ENCODE results near the gene ITM2B.
"Not testable (repeated sequence)": the region's sequence is repeated elsewhere in the genome, so short reads cannot be mapped to it uniquely, and the experiment has no call there.

ITM2B gene

DNA sequence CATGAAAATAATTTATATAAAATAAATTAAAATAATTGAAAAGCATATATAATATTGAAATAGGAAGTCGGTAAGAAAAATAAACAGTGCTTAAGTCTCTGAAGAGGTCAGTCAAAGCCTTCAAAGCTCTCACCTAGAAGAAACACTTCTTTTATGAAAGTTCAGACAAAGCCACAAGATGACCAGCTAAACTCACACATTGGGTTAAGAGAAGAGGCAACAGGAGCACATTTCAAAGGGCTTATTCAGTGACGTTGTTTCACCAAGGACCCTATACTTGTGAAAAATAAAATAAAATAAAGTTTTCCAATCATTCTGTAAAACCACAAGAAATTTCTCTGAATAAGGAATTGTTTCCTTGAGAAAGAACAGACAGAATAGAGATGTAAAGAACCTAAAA lies 2.5 kb upstream of the ITM2B start:
- DNase-seq, result no peak

DNA sequence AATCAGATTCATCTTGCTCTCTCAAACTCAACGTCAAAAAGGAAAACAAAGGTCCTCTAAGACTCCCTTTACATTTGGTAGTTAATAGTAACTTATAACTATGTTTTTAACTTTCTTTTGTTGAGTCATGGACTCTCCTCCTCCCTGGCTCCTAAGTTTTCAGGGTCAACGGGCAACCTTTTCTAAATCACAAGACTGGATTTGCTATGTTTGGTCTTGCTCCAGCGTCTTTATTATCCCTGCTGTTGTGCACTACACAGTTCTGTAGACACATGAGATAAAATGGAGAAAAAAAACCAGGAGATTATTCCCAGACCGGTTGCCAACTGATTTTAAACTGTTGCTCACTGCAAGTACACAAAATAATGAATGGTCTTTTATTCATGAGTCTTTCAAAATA lies 1.9 kb upstream of the ITM2B start:
- no peak for DNase-seq

DNA sequence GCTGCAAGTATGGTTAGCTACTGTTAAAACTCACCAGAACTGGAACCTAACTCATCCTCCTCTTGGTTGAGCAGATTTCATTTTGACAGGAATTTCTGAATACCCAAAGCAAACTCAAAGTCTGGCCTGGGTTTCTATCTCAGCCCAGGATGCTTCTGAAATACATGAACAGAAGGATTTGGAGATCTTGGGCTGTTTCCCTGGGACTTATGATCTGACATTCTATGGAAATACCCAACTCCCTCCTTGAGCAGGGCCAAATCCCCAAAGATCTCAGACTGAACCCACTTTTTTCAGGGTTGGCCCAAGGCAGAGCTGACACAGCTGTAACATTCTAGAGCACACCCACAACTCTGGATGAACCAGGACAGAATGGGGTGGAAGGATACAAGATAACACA lies 1.1 kb upstream of the ITM2B start:
- DNase-seq, result no peak

DNA sequence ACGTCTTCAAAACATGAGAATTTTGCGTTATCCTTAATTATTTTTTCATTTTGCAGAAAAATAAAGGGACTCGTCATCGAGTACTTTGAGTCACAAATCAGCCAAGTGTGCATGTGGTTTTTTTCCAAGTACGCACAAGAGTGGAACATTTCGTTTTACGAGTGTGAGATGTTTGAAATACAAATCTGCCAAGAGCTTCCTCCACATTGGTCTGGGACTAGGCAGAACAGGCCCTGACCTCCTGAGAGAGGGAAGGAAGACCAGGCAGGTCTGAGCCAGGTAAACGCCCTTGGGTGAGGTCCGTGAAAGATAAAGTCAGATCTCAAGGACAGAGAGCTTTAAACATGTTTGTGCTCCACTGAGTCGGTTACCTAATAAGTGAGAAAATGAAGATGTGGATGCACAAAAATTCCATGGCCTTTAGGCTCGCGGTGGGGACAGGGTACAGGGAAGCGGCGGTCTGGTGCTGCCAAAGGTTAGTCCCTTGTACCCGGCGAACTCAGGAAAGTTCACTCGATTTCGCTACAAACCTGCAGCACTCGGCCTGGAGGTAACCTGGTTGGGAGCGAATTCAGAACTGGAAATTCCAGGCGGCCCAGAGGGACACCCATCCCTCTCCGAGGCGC lies 473 bp upstream of the ITM2B start:
- no peak for DNase-seq

DNA sequence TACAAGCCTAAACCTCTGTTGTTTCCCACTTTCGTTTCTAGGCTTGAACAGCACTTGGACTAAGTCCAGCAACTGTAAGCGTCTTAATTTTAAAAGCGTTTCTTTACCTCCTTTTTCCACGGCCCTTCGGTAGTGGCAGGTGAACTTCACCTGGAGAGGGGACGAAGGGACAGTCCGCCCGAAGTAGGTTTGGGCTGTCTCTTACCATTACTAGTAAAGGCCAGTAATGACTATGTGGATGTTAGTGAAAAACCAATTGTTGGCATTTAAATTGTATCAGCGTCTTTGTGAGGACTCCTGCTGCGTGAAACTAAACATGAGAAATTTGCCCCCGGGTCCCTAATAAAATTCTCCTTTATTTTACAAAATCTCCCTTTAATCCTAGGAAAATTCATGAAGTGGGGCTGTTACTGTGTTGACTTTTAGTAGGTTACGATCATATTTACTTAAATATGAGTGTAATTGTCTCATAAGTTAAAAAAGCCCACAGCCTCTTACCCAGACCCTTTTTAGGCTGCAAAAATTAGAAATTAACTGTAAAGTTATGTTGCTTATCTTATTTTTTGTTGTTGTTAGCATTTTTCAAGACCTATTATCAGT lies 983 bp downstream of the ITM2B start:
- DNase-seq, result no peak

DNA sequence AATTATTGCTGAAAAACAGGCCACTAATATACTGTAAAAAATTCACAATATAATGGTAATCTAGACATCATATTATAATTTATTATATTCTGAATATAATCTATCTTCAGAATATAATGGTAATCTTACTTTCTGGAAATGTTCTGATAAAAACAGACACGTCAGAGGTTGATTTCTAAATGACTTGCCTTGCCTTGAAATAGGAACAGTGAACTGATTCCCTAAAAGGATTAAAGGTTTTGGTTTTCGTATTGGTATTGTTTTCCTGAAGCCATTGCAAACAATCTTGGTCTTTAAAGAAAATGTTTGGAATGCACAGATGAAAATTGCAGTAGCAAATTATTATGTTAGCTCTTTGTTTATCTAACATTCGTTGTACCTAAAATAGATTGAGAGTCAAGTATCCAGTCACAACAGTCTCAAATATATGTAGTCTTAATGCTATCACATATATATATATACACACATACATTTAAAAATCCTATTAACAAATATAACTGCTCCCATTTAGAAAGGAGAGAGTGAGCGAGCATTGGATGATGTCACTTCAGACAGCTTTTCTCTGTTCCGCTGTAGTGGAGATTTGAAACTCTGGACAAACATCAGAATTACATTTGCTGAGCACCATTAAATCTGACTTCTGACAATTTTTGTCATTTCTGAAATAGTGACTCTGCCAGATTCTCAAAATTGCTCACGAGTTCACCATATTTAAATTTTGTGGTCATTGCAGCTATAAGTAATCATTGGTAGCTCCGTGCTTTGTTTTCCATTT lies 1.7 kb downstream of the ITM2B start:
- DNase-seq, result no peak

DNA sequence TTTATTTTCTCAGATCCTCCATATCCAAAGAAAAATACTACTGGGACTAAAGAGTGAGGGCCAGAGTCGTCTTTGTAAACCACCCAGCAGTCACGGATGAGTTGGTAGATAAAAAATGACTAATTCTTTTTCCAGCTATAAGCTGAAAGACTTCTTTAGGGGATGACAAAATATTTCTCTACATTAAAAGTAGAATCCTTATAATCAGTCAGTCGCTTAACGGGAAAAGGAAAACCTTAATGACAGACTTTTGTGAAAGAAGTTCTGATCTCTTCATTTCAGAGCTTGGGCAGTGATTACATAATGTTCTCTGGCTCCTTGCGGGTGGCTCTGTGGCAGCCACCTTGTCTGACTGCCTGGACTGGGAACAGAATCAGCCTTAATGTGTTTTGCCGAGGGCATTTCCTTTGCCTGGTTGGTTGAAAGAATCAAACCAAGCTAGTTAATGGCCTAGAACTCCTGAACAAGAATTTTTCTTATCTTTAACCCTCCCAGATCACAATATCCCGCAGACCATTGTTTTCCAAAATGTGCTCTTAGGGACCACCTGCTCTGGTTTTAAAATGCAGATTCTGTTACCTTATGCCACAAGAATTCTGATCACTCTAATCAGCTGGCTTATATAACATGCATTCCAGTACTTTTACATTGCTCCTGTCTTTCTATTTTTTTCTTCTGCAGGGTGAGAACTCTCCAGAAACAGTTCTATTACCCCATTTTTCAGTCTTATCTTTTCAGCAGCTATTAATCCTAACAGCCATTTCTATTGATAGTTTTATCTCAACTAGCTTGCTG lies 2.5 kb downstream of the ITM2B start:
- no peak for DNase-seq

DNA sequence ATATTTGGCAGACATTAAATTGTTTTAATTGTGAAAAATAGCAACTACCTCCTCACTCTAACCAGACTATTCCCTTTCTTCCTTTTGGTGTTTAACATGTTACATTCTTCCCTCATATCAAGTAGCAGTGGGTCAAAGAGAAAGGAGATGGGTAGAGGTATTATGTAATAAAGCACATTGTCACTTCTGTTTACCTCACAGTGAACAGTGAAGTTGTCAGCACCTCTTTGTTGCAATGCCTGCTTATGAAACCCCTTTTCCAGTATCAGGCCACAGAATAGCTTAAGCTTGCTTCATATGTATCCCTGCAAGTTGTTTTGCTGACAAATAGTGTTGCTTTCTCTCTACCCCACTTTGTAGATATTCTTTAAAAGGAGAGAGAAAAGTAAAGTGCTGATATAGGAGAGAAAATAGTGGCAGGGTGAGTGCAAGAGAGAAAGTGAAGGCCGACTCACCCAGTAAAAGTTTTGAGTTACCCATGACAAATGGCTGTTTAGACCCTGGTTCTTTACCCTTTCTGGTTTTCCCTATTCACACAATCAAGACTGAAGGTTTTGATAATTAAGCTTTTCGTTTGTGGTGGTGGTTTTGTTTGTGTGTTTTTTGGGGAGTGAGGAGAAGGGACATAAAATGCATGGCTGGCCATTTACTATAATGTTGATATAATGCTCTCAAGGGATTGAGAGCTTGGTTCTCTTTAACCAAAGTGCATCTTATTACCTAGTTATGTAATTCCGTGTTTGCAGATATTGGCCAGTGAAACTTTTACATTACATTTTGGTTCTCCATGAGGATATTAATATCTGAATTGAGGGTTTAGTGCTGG lies 3.7 kb downstream of the ITM2B start:
- no peak for DNase-seq

DNA sequence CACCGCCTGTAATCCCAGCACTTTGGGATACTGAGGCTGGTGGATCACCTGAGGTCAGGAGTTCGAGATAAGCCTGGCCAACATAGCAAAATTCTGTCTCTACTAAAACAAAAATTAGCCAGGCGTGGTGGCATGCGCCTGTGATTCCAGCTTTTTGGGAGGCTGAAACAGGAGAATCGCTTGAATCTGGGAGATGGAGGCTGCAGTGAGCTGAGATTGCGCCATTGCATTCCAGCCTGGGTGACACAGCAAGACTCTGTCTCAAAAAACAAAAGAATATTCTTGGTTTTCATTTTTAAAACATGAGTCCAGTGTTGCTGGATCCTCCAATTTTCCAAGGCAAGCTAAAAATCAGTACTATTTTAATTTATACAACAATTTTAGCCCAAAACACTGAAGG lies 6.4 kb downstream of the ITM2B start:
- not testable (repeated sequence) for DNase-seq

DNA sequence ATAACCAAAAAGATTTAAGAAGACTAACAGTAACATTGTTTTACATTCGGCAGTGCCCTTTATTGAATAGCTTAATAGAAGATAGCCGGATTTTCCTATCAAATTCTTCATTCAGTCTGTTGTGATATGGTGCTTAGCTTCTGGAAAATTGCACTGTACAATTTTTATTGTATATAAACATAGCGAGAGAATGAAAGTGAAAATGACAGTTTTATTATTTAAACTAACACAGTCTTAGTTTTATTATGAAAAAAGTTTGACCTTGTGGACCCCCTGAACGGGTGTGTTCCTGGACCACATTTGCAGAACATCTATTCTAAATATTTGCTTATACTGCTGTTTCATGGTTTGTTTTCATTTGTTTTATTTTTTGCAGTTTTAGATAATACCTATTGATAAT lies 8.6 kb downstream of the ITM2B start:
- no peak for DNase-seq

DNA sequence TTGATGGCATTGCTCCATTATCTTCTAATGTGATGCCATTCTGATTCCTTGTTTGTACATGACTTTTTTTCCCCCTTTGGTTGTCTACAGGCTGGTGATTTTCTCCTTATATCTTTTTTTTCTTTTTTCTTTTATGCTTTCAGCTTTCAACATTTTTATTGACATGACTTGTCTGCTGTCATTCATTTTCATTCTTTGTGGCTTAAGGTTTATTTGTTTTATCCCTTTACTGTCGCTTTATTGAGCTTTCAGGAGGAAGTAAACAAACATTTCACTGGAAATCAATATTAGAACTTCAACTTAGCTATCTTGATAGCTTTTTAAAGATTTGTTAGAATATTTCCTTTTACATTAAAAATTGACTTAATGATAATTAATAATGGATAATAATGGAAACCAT lies 9.7 kb downstream of the ITM2B start:
- no peak for DNase-seq

DNA sequence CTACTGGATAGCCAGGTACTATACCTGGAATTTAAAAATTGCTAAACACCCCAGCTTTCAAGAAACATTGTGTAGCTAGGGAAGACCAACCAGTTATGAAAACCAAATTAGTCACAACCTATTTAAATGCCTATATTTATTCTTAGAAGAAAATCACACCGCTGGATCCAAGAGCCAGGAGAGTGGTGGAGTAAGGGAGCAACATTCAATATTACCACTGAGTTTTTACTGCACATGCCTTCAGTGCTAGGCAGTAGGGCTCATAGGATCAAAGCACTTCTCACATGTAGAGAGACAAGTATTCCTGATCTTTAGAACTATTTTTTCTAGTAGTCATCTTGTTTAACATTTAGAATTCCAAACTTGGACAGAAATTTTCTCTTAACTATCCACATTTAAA lies 11.2 kb downstream of the ITM2B start:
- no peak for DNase-seq

DNA sequence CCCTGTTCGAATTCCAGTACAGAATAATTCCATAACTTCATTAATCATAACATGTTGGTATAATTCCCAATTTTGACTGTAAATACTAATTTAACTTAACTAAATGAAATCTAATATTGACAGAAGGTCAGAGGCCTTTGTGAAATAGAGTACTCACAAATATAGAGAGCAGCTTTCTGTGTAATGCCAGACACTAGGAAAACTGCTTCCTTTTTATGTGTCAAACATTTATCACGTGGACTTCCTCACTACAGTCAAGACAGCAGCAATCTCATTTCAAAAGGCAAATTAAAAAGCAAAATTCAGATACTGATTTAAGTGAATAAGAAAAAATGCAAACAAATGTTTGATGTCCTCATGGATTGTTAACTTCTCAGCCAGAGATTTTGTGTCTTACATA lies 13.1 kb downstream of the ITM2B start:
- DNase-seq, result no peak

DNA sequence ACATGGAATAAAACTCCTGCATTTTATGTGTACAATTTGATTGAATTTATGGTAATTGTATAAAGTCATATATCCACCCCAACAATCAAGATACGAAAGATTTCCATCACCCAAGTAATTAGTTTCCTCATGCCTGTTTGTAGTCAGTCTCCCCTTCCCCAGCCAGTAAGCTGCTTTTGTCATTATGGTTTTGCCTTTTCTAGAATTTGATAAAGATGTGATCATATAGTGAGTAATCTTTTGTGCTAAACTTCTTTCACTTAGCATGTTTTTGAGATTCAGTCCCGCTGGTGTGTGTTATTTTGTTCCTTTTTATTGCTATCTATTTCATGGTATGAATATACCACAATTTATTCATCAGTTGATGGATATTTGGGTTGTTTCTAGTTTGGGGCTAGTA lies 16.0 kb downstream of the ITM2B start:
- no peak for DNase-seq

DNA sequence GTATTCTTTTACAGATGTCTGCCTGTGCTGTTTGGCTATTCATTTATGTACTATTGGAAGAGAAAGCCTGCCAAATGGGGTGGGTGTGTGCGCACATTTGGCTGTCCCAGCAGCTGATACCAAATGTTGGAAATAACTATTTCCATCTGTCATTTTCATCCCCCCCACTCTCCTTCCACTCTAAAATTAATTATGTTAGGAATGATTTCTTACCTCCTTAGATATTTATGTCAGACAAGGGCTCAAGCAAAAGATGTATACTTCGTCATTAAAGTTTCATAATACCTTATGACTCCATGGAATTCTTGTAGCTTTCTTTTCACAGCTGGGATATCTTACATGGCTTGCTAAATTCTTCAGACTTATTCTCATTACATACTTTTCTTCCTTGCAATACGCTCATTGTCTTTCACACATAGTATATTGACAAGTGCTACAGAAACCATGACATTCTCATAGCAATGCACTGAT lies 18.6 kb downstream of the ITM2B start:
- DNase-seq, result no peak

DNA sequence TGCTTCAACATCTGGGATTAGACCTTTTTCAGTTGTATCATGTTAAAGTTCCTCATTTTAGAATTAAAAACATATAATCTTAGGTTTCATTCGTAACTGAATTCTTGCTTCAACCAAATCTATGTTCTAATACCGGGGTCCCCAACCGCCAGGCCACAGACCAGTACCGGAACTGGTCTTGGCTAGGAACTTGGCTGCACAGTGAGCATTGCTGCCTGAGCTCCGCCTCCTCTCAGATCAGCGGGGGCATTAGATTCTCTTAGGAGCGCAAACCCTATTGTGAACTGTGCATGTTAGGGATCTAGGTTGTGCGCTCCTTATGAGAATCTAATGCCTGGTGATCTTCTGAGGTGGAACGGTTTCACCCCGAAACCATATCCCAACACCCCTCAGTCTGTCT lies 19.2 kb downstream of the ITM2B start:
- no peak for DNase-seq

DNA sequence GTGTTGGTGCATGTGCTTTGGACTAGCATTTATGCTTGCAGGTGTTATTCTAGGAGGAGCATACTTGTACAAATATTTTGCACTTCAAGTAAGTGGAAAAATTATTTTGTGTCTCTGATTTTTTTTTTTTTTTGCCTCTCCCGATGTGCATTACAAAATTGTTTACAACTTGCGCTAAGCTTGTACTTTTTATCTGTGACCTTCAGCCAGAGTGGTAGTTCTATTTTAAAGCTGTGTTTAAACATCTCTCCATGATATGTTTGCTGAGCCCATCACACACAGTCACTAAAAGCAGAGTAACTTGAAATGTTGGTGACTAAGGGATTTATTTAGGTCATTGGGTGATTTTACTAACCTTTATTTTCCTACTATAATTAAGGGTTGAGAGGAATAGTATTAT lies 20.8 kb downstream of the ITM2B start:
- no peak for DNase-seq

DNA sequence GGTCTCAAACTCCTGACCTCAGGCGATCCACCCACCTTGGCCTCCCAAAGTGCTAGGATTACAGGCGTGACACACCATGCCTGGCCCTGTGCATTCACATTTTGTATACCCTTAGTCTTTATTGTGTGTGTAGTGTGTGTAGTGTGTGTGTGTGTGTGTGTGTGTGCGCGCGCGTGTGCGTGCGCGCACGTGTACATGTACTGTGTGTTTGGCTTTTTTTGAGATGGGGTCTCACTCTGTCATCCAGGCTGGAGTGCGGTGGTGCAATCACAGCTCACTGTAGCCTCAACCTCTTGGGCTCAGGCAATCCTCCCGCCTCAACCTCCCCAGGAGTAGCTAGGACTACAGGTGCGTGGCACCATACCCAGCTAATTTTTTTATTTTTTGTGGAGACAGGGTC lies 22.1 kb downstream of the ITM2B start:
- no peak for DNase-seq

DNA sequence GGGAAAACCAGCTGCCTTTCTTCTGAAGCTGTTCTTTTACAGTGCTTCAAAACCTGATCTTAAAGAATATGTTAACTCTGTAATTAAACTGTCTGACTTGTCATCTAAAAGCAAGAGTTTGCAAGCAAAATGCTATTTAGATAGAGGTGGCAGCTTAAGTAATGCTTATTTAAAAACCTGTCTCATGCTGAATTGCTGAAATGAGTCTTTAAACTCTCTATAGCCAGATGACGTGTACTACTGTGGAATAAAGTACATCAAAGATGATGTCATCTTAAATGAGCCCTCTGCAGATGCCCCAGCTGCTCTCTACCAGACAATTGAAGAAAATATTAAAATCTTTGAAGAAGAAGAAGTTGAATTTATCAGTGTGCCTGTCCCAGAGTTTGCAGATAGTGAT lies 22.9 kb downstream of the ITM2B start:
- no peak for DNase-seq

DNA sequence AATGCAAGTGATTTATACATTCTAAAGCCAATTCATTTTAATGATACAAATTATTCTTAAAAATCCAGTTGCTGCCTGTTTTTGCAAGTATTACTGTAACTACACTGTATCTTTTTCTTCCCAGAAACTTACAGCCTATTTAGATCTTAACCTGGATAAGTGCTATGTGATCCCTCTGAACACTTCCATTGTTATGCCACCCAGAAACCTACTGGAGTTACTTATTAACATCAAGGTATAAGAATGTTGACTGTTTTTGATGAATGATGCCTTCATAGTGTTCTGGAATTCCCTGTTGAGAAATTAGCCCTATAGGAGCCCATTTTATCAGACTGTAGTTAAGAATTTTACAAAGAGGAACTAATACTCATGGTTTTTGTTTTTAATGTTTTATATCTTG lies 25.0 kb downstream of the ITM2B start:
- no peak for DNase-seq

DNA sequence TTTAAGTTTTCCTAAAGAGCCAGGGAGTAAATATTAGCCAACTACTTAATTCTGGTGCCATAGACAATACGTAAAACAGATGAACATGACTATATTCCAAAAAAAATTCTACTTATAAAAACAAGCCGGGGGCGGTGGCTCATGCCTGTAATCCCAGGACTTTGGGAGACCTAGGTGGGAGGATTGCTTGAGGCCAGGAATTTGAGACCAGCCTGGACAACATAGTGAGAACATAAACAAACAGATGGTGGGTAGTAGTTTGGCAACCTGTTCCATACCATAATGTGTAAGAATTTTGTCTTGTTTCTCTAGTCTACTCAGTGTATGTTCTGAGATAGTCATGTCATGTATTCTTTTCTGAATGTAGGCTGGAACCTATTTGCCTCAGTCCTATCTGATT lies 25.4 kb downstream of the ITM2B start:
- DNase-seq, result no peak

DNA sequence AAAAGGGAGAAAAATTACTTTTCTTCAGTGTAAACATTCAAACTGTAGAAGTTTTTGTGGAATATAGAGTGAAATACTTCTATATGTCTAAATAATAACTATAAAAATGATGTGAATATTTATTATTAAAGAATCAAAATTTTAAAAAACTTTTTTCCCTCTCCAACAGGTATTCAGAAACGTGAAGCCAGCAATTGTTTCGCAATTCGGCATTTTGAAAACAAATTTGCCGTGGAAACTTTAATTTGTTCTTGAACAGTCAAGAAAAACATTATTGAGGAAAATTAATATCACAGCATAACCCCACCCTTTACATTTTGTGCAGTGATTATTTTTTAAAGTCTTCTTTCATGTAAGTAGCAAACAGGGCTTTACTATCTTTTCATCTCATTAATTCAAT lies 28.0 kb downstream of the ITM2B start:
- no peak for DNase-seq

DNA sequence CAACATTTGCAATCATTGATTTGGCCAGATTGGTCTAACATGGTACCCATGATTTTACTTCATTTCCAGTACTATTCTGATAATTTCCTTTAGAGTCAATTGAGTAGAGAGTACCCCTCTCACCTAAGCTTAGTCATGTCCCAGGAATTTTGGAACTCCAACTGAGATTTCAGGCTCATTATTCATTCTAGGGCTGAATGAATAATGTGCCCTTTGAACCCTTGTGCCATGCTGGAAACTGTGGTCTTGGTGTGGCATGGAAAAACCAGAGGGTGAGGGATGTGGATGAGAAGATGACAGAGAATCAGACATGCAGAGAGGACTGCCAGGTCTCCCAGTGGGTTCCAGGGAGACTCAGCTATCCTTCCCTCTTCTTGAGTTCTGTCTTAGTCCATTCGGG lies 30.2 kb downstream of the ITM2B start:
- no peak for DNase-seq
